KOPT-K1 (cell line): Measurements from ENCODE around the gene ADCY1.
"Not testable (repeated sequence)": the region's sequence is repeated elsewhere in the genome, so short reads cannot be mapped to it uniquely, and the experiment has no call there.

Source experiments
- H3K27ac ChIP-seq: fragments of 200-600 bp; sonication (generic); 2 replicates; pipeline ENCODE4 v1.5.1; 2016; ENCODE audit warnings: antibody characterized with exemption, mild to moderate bottlenecking, low read depth, low read length; ENCODE audit not compliant: poor library complexity, severe bottlenecking
- H3K36me3 ChIP-seq: fragments of 200-600 bp; sonication (generic); 2 replicates; pipeline ENCODE4 v1.5.1; 2017; ENCODE audit warnings: antibody characterized with exemption, mild to moderate bottlenecking, low read length, moderate library complexity; ENCODE audit not compliant: insufficient read depth
- H3K9me3 ChIP-seq: fragments of 200-600 bp; sonication (generic); 2 replicates; pipeline ENCODE4 v1.5.1; 2017; ENCODE audit warnings: antibody characterized with exemption, low read length, mild to moderate bottlenecking; ENCODE audit not compliant: insufficient read depth, poor library complexity, severe bottlenecking

The ADCY1 gene

GRCh38 chr7:45715471-45716352, 141.5 kb downstream of the ADCY1 start:
- Histone ChIP-seq H3K27ac (no peak overlapping the region), H3K9me3 (no peaks in the 10 kb centered on the region), H3K36me3 (no peaks in the 10 kb centered on the region)

- no peak overlapping the region for H3K27ac ChIP-seq
- no peaks in the 10 kb centered on the region for H3K36me3 ChIP-seq
- no peaks in the 10 kb centered on the region for H3K9me3 ChIP-seq
Observed at GRCh38 chr7:45716380-45717203, 142.4 kb downstream of the ADCY1 start.

GRCh38 chr7:45717537-45718235, 143.5 kb downstream of the ADCY1 start:
- H3K9me3 ChIP-seq, result no peaks in the 10 kb centered on the region
- H3K27ac ChIP-seq, result no peak overlapping the region
- peaks cover 6% of the 10 kb centered on the region; the same call in 1 of the 2 replicates for H3K36me3 ChIP-seq

- Histone ChIP-seq H3K27ac (no peak overlapping the region), H3K36me3 (peaks cover 12% of the 10 kb centered on the region), H3K9me3 (no peaks in the 10 kb centered on the region)
Observed at GRCh38 chr7:45718464-45719330, 144.5 kb downstream of the ADCY1 start.

DNA sequence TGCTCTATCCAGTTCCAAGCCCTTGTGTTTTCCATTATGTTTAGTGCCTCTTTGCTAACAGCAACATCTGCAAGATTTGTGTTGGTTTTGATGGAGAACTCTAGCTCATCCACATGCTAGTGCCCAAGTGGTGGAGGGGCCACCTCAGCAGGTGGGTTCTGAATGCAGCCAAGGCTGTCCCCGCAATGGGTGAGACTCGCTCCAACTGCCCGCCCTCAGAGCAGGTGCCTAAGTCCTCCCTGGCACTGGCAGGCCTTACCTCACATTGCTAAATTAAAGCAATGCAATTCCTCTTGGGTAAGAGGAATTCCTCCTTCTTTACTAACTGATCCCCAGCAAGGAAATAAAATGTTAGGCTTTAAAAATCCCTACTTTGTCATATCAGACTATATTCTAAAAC, 146.8 kb downstream of the ADCY1 start:
- Histone ChIP-seq H3K27ac (no peak overlapping the region), H3K9me3 (no peaks in the 10 kb centered on the region), H3K36me3 (peaks cover 32% of the 10 kb centered on the region)

DNA sequence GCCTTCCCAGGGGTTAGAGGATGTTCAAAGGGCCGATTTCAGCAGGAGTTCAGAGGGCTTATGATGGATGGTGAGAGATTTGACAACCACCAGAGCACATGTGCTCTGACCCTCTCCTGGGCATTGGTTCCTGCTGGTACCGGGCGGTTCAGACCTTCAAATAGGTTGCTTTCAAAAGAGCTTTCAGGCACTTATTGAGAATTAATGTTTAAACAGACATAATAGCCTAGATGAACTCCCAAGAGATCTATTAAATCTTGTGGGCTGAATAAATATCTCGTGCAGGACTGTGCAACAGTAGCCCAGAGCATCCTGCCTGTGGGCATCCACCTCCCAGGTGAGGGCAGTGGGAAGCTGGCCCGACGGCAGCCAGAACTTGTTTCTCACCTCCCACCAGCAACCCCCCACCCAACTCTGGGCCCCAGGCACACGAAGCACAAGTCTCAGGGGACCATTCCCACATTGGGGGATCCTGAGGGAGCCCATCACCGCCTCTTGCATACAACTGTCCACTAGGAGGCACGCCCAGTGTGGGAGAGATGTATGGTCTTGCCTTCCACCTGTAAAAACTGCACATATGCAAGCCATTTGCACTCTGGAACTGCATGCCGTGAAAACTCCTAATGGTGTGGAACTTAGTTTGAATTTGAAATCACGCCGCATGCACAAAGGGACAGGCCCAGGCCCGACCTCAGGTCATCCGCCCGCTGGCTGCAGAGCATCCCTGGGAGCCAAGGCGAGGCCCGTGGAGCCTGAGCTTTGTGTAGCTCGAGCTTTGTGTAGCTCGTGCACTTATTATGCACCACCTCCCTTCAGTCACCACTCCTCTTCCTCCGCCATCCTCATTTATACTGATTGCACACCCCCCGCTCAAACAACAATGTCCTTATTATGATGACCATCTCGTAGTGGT, 147.8 kb downstream of the ADCY1 start:
- no peak overlapping the region for H3K27ac ChIP-seq
- peaks cover 42% of the 10 kb centered on the region for H3K36me3 ChIP-seq
- H3K9me3 ChIP-seq, result peaks cover 6% of the 10 kb centered on the region

GRCh38 chr7:45725231-45725630, 151.1 kb downstream of the ADCY1 start:
- H3K9me3 ChIP-seq, result peaks cover 16% of the 10 kb centered on the region
- H3K27ac ChIP-seq, result not testable (repeated sequence)
- H3K36me3 ChIP-seq, result peaks cover 66% of the 10 kb centered on the region

GRCh38 chr7:45726883-45727282, 152.7 kb downstream of the ADCY1 start:
- peaks cover 66% of the 10 kb centered on the region for H3K36me3 ChIP-seq
- H3K9me3 ChIP-seq, result peaks cover 16% of the 10 kb centered on the region
- no peak overlapping the region for H3K27ac ChIP-seq

GRCh38 chr7:45731692-45732443, 157.7 kb downstream of the ADCY1 start:
- not testable (repeated sequence) for H3K27ac ChIP-seq, H3K9me3 ChIP-seq
- peaks cover 36% of the 10 kb centered on the region for H3K36me3 ChIP-seq

DNA sequence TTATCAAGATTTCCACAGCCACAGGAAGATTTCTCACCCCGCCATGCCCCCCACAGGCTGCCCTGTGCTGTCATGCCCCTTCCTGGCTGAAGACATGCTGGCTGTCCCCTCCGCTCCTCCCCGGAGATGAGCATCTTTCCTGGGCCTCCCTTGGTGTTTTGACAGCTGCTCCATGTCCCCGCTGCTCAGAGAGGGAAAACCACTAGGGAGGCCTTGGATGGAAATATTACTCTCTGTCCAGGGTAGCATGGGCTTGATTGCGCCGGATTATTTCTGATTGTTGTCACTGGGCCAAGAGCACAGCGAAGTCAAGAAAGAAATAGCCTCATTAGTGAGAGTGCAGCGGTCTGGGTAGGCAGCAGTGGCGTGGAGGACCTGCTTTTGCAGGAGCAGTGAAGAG, 164.8 kb downstream of the ADCY1 start:
- H3K27ac ChIP-seq, H3K9me3 ChIP-seq: not testable (repeated sequence)
- H3K36me3 ChIP-seq, result peaks cover 41% of the 10 kb centered on the region

GRCh38 chr7:45740573-45740972, 166.4 kb downstream of the ADCY1 start:
- peaks cover 47% of the 10 kb centered on the region for H3K36me3 ChIP-seq
- H3K27ac ChIP-seq, H3K9me3 ChIP-seq: not testable (repeated sequence)

DNA sequence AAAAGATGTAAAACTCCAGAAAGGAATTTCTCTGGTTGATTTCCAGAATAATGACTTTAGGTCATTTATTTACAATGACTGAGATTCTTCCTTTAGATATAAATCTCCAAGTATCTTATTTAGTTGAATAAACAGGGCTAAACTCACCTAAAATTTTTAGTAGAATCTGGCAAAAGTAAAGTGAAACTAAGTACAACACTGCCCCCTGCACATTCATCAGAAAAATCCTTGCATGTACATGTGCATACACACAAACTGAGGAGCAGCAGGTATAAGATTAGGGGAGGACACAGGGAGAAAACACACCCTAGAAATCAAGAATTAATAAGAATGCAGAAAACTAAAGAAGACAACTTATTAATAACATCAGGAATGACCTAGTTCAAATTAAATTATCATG, 174.8 kb downstream of the ADCY1 start:
- H3K36me3 ChIP-seq, result peaks cover 68% of the 10 kb centered on the region
- H3K9me3 ChIP-seq, H3K27ac ChIP-seq: not testable (repeated sequence)

DNA sequence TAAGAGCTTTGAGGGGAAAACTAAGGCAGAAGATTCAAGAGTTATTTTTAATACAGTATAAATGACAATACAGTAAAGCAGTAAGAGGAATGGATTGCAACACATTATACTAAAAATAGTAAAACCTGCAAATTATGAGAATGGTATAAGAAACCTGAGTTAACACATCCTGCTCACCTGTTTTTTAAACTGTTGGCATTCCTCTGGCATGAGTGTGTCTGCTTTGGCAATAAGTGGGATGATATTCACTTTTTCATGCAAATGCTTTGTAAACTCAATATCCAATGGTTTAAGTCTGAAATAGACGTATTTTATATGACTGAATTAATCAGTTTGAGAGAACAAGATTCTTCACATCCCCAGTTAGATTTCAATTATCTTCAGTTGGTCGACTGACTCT, 177.2 kb downstream of the ADCY1 start:
- peaks cover 55% of the 10 kb centered on the region for H3K36me3 ChIP-seq
- H3K9me3 ChIP-seq, H3K27ac ChIP-seq: not testable (repeated sequence)
